GM12873 (cell line): ENCODE data around the gene RAB11FIP3.

ENCODE experiments used
- CTCF ChIP-seq: IDR thresholded peaks from 2 replicates; pipeline ENCODE4 v1.5.1; 2012; ENCODE audit warnings: low read depth, mild to moderate bottlenecking, moderate library complexity, low read length, control low read depth; ENCODE audit not compliant: insufficient read depth; ENCODE audit errors: missing control alignments

The RAB11FIP3 gene

GRCh38 chr16:444027-444426 lies 18.6 kb downstream of the RAB11FIP3 start:
- TF ChIP-seq CTCF = no peak

GRCh38 chr16:445566-445965 lies 20.1 kb downstream of the RAB11FIP3 start:
- TF ChIP-seq CTCF = no peak

DNA sequence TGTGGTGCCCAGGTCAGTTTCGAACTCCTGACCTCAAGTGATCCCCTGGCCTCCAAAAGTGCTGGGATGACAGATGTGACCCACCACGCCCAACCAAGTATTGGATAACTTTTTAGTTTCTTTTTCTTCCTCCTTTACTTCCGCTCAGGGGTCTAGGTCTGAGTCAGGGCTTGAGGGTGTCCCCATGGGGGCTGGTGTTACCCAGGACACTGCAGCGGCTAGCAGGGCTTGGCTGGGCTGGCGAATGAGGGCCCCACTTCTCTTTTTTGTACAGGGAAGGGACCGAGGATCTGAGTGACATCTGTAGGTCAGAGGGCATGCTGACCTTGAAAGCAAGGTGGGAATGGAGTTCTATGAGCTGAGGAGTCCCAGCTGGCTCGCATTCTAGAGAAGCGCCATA lies 24.9 kb downstream of the RAB11FIP3 start:
- TF ChIP-seq CTCF = no peak

DNA sequence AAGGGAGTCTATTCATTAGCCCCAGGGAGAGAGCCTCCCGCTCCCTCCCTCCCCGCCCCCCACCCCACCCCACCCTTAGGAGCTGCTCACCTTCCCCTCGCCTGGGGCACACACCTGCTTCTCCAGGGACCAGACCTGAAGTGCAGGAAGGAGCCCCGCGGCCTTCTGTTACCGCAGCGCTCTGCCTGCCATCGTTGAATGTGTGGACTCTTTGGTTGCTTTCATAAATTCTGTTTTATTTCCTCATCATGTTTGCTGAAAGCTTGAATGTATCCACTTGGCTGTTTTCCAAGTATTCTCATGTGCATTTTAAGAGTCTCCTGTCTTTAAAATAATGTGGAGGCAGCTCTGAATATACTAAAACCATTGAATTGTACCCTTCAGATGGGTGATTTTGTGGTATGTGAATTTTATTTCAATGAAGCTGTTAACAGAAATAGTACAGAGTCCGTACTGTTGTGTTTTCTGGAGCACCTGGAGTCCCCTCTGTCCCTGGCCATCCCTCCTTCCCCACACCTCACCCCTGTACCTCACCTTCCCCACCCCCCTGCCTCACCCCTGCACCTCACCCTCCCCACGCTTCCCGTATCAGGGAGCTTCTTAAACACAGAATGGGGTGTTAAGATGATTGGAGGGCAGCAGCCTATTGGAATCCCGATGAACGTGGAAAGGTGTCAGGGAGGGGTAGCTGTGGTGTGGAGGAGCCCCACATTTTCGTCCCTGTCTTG lies 25.5 kb downstream of the RAB11FIP3 start:
- TF ChIP-seq CTCF = no peak

DNA sequence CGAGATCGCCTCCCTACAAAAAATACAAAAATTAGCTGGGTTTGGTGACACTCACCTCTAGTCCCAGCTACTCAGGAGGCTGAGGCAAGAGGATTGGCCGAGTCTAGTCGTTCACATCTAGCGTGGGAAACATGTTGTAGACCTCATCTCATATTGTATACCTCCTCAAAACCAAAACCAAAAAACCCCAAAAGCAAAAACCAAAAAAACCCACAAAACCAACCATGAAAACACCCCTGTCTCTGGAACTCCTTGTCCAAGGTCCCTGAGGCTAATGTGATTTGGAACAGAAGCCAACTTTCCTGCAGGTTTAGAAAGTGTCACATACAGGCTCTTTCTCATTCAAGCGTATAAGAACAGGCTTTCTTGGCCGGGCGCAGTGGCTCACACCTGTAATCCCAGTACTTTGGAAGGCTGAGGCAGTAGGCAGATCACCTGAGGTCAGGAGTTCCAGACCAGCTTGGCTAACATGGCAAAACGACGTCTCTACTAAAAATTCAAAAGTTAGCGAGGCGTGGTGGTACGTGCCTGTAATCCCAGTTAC lies 29.0 kb downstream of the RAB11FIP3 start:
- no peak for TF ChIP-seq CTCF

GRCh38 chr16:455453-455852 lies 30.0 kb downstream of the RAB11FIP3 start:
- TF ChIP-seq CTCF = no peak

- TF ChIP-seq CTCF = no peak
These were observed 31.5 kb downstream of the RAB11FIP3 start for GRCh38 chr16:456891-457483.
